Measurements from ENCODE around the gene GIPC2. TPM values are rescaled to one million over a fixed set of nuclear protein-coding genes. Genes with fewer than 3 reads are reported as not detected.

The GIPC2 gene
- total RNA-seq, 1 donor, result 0.63 TPM

DNA sequence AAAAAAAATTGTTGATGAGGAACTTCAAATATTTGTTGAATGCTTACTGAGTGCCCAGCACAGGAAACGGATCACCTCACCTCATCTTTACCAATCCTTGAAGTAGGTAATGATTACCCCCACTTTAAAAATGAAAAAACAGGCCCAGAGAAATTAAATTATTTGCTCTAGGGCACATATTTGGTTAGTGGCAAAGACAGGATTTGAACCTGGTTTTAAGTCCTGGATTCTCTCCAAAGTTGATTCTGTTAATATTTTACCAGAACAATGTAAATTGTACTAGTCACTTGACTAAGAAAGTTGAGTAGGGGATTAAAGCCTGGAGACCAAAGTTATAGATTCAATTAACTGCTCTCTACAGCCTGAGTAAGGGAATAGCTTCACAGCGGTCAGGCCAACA, 97.9 kb downstream of the GIPC2 start:
- DNase-seq (ENCODE audit: low read depth), result no peak
- TF ChIP-seq, protein P1, sequence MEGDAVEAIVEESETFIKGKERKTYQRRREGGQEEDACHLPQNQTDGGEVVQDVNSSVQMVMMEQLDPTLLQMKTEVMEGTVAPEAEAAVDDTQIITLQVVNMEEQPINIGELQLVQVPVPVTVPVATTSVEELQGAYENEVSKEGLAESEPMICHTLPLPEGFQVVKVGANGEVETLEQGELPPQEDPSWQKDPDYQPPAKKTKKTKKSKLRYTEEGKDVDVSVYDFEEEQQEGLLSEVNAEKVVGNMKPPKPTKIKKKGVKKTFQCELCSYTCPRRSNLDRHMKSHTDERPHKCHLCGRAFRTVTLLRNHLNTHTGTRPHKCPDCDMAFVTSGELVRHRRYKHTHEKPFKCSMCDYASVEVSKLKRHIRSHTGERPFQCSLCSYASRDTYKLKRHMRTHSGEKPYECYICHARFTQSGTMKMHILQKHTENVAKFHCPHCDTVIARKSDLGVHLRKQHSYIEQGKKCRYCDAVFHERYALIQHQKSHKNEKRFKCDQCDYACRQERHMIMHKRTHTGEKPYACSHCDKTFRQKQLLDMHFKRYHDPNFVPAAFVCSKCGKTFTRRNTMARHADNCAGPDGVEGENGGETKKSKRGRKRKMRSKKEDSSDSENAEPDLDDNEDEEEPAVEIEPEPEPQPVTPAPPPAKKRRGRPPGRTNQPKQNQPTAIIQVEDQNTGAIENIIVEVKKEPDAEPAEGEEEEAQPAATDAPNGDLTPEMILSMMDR (IDR thresholded peaks at IDR 0.05; ENCODE audit: insufficient read depth, low read length), result no peak
- no peak overlapping the region for H3K4me3 ChIP-seq (ENCODE audit: low read depth, low read length)

DNA sequence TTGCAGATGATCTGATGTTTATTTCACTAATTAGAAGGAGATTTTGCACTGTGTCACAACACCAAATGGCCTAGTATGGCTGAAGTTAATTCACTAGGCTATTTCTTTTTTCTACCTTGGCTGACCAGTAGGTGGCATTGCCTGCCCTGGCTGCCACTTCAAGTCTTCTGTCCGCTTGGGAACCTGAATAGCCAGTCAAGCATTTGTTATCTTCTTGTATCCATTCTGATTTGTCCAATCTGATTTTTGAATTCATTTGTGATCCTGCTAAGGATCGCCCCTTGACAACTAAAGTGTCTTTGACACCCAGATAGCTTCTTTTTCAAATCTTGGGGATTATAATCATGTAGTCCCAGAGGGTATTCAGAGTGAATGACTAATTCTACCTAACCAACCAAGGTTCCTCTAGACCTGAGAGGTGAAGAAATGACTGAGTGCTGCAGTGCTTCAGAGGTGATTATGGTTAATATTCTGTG, 99.4 kb downstream of the GIPC2 start:
- H3K4me3 ChIP-seq (ENCODE audit: low read depth, low read length), result no peak overlapping the region
- TF ChIP-seq, protein P1 (IDR thresholded peaks at IDR 0.05; ENCODE audit: insufficient read depth, low read length), result peak; percentile 89
- DNase-seq (ENCODE audit: low read depth), result peak; percentile 90

DNA sequence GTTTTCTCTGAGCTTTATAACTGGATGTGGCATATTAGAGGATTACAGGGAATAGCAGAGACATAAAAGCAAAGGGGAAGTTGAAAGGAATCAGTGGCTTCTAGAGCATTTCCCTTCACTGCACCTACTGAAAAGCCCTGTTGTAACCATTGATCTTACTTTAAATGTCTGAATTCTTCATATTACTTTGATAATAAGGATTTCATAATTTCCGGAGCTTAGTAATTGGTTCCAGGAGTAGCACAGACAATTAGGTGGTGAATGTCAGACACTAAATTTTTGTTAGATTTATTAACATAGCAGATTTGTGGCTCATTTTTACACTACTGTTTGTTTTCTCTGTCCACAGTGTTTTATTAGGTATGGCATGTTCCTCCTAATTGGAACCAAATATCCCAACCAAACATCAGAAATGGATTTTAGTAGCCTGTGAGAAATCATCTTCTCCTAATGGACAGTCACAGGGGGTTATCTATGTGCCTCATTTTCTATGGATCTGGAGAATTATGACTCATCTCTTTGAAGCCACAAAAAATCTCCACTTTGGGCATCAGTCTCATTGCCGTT, 100.5 kb downstream of the GIPC2 start:
- peak; percentile 16 for DNase-seq (ENCODE audit: low read depth)
- TF ChIP-seq, protein P1 (IDR thresholded peaks at IDR 0.05; ENCODE audit: insufficient read depth, low read length), result no peak
- H3K4me3 ChIP-seq (ENCODE audit: low read depth, low read length), result no peak overlapping the region

DNA sequence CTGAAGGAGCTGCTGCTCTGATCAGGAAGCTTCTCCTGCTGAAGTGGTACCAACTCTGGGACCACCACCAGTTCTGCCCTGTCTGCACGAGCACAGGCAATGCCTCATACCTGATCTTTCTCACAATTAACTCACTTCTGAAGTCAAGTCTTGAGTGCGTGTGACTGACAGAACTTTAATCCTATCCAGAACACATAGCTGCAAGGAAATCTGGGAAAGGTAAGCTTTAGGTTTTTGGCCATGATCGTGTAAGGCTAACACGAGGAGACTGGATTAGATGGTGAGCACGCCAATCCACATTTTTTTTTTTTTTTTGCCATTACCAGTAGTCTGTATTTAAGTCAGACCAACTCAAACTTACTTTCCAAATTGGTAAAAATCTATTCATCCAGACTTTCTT, 101.3 kb downstream of the GIPC2 start:
- DNase-seq (ENCODE audit: low read depth), result no peak
- H3K4me3 ChIP-seq (ENCODE audit: low read depth, low read length), result no peak overlapping the region

DNA sequence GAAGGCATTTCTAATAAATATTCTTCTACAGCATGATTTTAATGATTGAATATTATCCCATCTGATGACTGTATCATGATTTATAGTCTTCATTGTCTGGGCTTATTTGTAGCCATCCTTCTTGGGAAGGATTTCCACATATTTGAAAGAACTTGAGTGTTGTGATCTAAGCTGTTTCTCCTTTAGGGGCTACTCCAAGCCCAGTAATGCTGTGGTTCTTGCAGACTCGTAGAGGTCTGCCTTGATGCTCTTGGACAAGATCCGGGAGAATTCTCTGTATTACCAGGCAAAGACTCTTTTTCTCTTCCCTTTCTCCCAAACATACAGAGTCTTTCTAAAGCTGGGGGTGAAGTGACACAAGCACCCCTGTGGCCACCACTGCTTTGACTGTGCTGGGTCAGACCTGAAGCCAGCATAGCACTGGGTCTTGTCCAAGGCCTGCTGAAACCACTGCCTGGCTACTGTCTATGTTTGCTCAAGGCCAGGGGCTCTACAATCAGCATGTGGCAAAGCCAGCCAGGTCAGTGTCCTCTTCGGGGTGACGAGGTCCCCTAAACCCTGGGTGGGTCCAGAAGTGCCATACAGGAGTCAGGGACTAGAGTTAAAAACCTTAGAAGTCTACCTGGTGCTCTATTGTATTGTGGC, 107.4 kb downstream of the GIPC2 start:
- TF ChIP-seq, protein P1 (IDR thresholded peaks at IDR 0.05; ENCODE audit: insufficient read depth, low read length), result no peak
- no peak overlapping the region for H3K4me3 ChIP-seq (ENCODE audit: low read depth, low read length)
- DNase-seq (ENCODE audit: low read depth), result peak; percentile 34

More for the DNA sequence above, 101.3 kb downstream of the GIPC2 start:
- TF ChIP-seq, protein P1 (IDR thresholded peaks at IDR 0.05; ENCODE audit: insufficient read depth, low read length), result no peak

DNA sequence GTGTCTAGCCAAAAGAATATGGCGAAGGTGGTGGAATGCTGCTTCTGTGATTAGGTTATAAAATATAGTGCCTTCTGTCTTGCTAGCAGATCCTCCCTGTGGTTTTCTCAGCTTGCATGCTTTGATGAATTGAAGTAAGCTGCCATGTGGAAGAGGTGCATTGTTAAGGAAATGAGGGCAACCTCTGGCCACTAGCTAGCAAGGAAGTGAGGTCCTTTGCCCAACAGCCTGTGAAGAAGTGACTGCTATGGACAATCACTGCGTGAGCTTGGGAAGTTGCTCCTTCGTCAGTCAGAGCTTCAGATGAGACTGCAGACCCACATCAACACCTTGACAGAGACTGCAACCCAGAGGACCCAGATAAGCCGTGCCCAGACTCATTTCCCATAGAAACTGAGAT, 109.4 kb downstream of the GIPC2 start:
- DNase-seq (ENCODE audit: low read depth), result no peak

More for the DNA sequence above, 109.4 kb downstream of the GIPC2 start:
- TF ChIP-seq, protein P1 (IDR thresholded peaks at IDR 0.05; ENCODE audit: insufficient read depth, low read length), result no peak
- no peak overlapping the region for H3K4me3 ChIP-seq (ENCODE audit: low read depth, low read length)
